Stimulated activated naive CD8-positive, alpha-beta T cell treated with anti-CD3 and anti-CD28 coated beads, Interleukin-15, Interleukin-2, amounts not matched to agents 100 ng/mL and 50 ng/mL, for 24 hours (primary cell): ENCODE results near the gene FAM180B.
A peak's percentile ranks its signal among the peaks of the same experiment; 100 is the strongest.
"Not testable (repeated sequence)": the region's sequence is repeated elsewhere in the genome, so short reads cannot be mapped to it uniquely, and the experiment has no call there.

ENCODE experiments used
- H3K27ac Mint-ChIP-seq: one replicate; pipeline ENCODE4 v1.8.0; 2021; ENCODE audit warnings: mild to moderate bottlenecking, mixed read lengths
- H3K27me3 Mint-ChIP-seq: one replicate; pipeline ENCODE4 v1.8.0; 2021; ENCODE audit warnings: mixed read lengths
- H3K36me3 Mint-ChIP-seq: one replicate; pipeline ENCODE4 v1.8.0; 2021; ENCODE audit warnings: low read depth, mixed read lengths
- H3K4me1 Mint-ChIP-seq: one replicate; pipeline ENCODE4 v1.8.0; 2021; ENCODE audit warnings: low read depth, mixed read lengths
- H3K4me3 Mint-ChIP-seq: one replicate; pipeline ENCODE4 v1.8.0; 2021; ENCODE audit warnings: mild to moderate bottlenecking, mixed read lengths
- H3K9me3 Mint-ChIP-seq: one replicate; pipeline ENCODE4 v1.8.0; 2021; ENCODE audit warnings: mixed read lengths

The FAM180B gene

GRCh38 chr11:47586098-47586855 is at the start of gene FAM180B:
FAM180B (plus strand) TSS chr11:47586678; CDS start chr11:47586769, 91 bp downstream.
- Mint-ChIP-seq H3K4me3 (no peak within 1 kb of the TSS), H3K4me1 (peaks cover 3% of the 10 kb centered on the region), H3K36me3 (peaks cover 33% of the 10 kb centered on the region), H3K9me3 (no peaks in the 10 kb centered on the region), H3K27ac (no peak within 1 kb of the TSS), H3K27me3 (no peaks in the 10 kb centered on the region)

- no peak overlapping the region for H3K27ac Mint-ChIP-seq
- peaks cover 32% of the 10 kb centered on the region for H3K36me3 Mint-ChIP-seq
- peaks cover 74% of the 10 kb centered on the region for H3K4me1 Mint-ChIP-seq
- no peaks in the 10 kb centered on the region for H3K27me3 Mint-ChIP-seq
- H3K4me3 Mint-ChIP-seq: no peak overlapping the region
- H3K9me3 Mint-ChIP-seq: no peaks in the 10 kb centered on the region
Observed at GRCh38 chr11:47536915-47537314, 49.6 kb upstream of the FAM180B start.

GRCh38 chr11:47538741-47539565 is 47.5 kb upstream of the FAM180B start:
- Mint-ChIP-seq H3K27ac (peak overlapping the region; percentile 36), H3K4me1 (peaks cover 75% of the 10 kb centered on the region), H3K27me3 (no peaks in the 10 kb centered on the region), H3K36me3 (peaks cover 39% of the 10 kb centered on the region), H3K4me3 (no peak overlapping the region), H3K9me3 (no peaks in the 10 kb centered on the region)

- Mint-ChIP-seq H3K4me3 (no peak overlapping the region), H3K9me3 (no peaks in the 10 kb centered on the region), H3K36me3 (peaks cover 45% of the 10 kb centered on the region), H3K27me3 (no peaks in the 10 kb centered on the region), H3K27ac (peak overlapping the region; percentile 79), H3K4me1 (peaks cover 81% of the 10 kb centered on the region)
Observed at GRCh38 chr11:47539681-47540039, 46.8 kb upstream of the FAM180B start.

- no peaks in the 10 kb centered on the region for H3K27me3 Mint-ChIP-seq
- peak overlapping the region; percentile 79 for H3K27ac Mint-ChIP-seq
- H3K36me3 Mint-ChIP-seq: peaks cover 39% of the 10 kb centered on the region
- H3K4me1 Mint-ChIP-seq: peaks cover 81% of the 10 kb centered on the region
- H3K4me3 Mint-ChIP-seq: peak overlapping the region; percentile 38
- H3K9me3 Mint-ChIP-seq: no peaks in the 10 kb centered on the region
Observed at GRCh38 chr11:47541070-47541469, 45.4 kb upstream of the FAM180B start.

GRCh38 chr11:47545298-47545697 is 41.2 kb upstream of the FAM180B start:
- H3K27me3 Mint-ChIP-seq: no peaks in the 10 kb centered on the region
- H3K27ac Mint-ChIP-seq: no peak overlapping the region
- H3K9me3 Mint-ChIP-seq: no peaks in the 10 kb centered on the region
- H3K4me3 Mint-ChIP-seq: no peak overlapping the region
- H3K4me1 Mint-ChIP-seq: peaks cover 81% of the 10 kb centered on the region
- peaks cover 48% of the 10 kb centered on the region for H3K36me3 Mint-ChIP-seq

GRCh38 chr11:47546274-47546673 is 40.2 kb upstream of the FAM180B start:
- not testable (repeated sequence) for H3K27me3 Mint-ChIP-seq, H3K9me3 Mint-ChIP-seq, H3K27ac Mint-ChIP-seq, H3K4me3 Mint-ChIP-seq
- Mint-ChIP-seq H3K4me1 (peaks cover 81% of the 10 kb centered on the region), H3K36me3 (peaks cover 52% of the 10 kb centered on the region)

GRCh38 chr11:47550288-47551047 is 36.0 kb upstream of the FAM180B start:
- Mint-ChIP-seq H3K36me3 (peaks cover 45% of the 10 kb centered on the region), H3K27me3 (no peaks in the 10 kb centered on the region)

GRCh38 chr11:47551086-47551485 is 35.4 kb upstream of the FAM180B start:
- no peaks in the 10 kb centered on the region for H3K27me3 Mint-ChIP-seq
- no peaks in the 10 kb centered on the region for H3K9me3 Mint-ChIP-seq
- peaks cover 45% of the 10 kb centered on the region for H3K36me3 Mint-ChIP-seq
- peak overlapping the region; percentile 87 for H3K27ac Mint-ChIP-seq
- H3K4me1 Mint-ChIP-seq: peaks cover 57% of the 10 kb centered on the region
- peak overlapping the region; percentile 98 for H3K4me3 Mint-ChIP-seq

More at GRCh38 chr11:47550288-47551047, 36.0 kb upstream of the FAM180B start:
- Mint-ChIP-seq H3K4me3 (peak overlapping the region; percentile 98), H3K9me3 (no peaks in the 10 kb centered on the region), H3K27ac (peak overlapping the region; percentile 80), H3K4me1 (peaks cover 57% of the 10 kb centered on the region)

GRCh38 chr11:47552056-47552565 is 34.4 kb upstream of the FAM180B start:
- H3K27ac Mint-ChIP-seq: peak overlapping the region; percentile 97
- H3K36me3 Mint-ChIP-seq: peaks cover 38% of the 10 kb centered on the region
- no peaks in the 10 kb centered on the region for H3K27me3 Mint-ChIP-seq

GRCh38 chr11:47552566-47553405 is 33.7 kb upstream of the FAM180B start, which contains the start of gene CELF1:
CELF1 (minus strand) TSS chr11:47553132; CDS start chr11:47499523, 53,609 bp downstream.
- H3K4me1 Mint-ChIP-seq: peaks cover 45% of the 10 kb centered on the region
- H3K27me3 Mint-ChIP-seq: no peaks in the 10 kb centered on the region
- no peaks in the 10 kb centered on the region for H3K9me3 Mint-ChIP-seq
- H3K4me3 Mint-ChIP-seq: peak within 1 kb of the TSS; percentile 98
- H3K27ac Mint-ChIP-seq: peak within 1 kb of the TSS; percentile 97
- H3K36me3 Mint-ChIP-seq: peaks cover 33% of the 10 kb centered on the region

More at GRCh38 chr11:47552056-47552565, 34.4 kb upstream of the FAM180B start:
- peak overlapping the region; percentile 98 for H3K4me3 Mint-ChIP-seq
- H3K4me1 Mint-ChIP-seq: peaks cover 50% of the 10 kb centered on the region
- H3K9me3 Mint-ChIP-seq: no peaks in the 10 kb centered on the region

GRCh38 chr11:47553406-47553743 is 33.1 kb upstream of the FAM180B start:
- peak overlapping the region; percentile 31 for H3K27ac Mint-ChIP-seq
- peaks cover 39% of the 10 kb centered on the region for H3K4me1 Mint-ChIP-seq

GRCh38 chr11:47557004-47557403 is 29.5 kb upstream of the FAM180B start:
- H3K4me3 Mint-ChIP-seq, H3K36me3 Mint-ChIP-seq, H3K27me3 Mint-ChIP-seq, H3K27ac Mint-ChIP-seq, H3K9me3 Mint-ChIP-seq: not testable (repeated sequence)
- peaks cover 11% of the 10 kb centered on the region for H3K4me1 Mint-ChIP-seq

More at GRCh38 chr11:47553406-47553743, 33.1 kb upstream of the FAM180B start:
- Mint-ChIP-seq H3K4me3 (peak overlapping the region; percentile 98), H3K27me3 (no peaks in the 10 kb centered on the region), H3K36me3 (peaks cover 27% of the 10 kb centered on the region), H3K9me3 (no peaks in the 10 kb centered on the region)

- no peak overlapping the region for H3K4me3 Mint-ChIP-seq
- no peaks in the 10 kb centered on the region for H3K27me3 Mint-ChIP-seq
- no peaks in the 10 kb centered on the region for H3K36me3 Mint-ChIP-seq
- H3K4me1 Mint-ChIP-seq: peaks cover 16% of the 10 kb centered on the region
- no peaks in the 10 kb centered on the region for H3K9me3 Mint-ChIP-seq
- no peak overlapping the region for H3K27ac Mint-ChIP-seq
Observed at GRCh38 chr11:47558695-47559094, 27.8 kb upstream of the FAM180B start.
